HepG2 (cell line): ENCODE data around the gene LATS2. TPM values are rescaled to one million over a fixed set of nuclear protein-coding genes. Genes with fewer than 3 reads are reported as not detected.

Experiments used
- ATAC-seq: fragments of 200-7000 bp; cut with Tn5 transposase; 3 replicates; pipeline ENCODE4 v1.9.1; 2020; ENCODE audit warnings: mild to moderate bottlenecking, moderate library complexity
- BruUV-seq: library from RNA; stranded (reverse); fragments of 400-500 nt; replicated peaks from 2 replicates; lab custom pipeline; 2021; lab: Mats Ljungman, UMichigan
- CTCF ChIA-PET: fragments of 300-600 bp; formaldehyde crosslinking; extraction: SDS; loops from one replicate; lab custom pipeline; 2021; ENCODE audit warnings: low total read pairs, inconsistent platforms, low intra/inter-chr PET ratio; lab: Yijun Ruan, JAX
- POLR2A ChIA-PET: fragments of 350-600 bp; sonication (Branson Sonifier 250); formaldehyde crosslinking; loops from one replicate; lab custom pipeline; 2020; ENCODE audit warnings: antibody characterized with exemption, inconsistent platforms; lab: Yijun Ruan, JAX
- DNase-seq: peaks from one replicate; pipeline ENCODE4 v3.0.0-alpha.2; 2015; ENCODE audit warnings: low spot score
- FAIRE-seq: peaks from 3 replicates; lab custom pipeline; 2011; peaks lifted over from hg19 to GRCh38; lab: Jason Lieb, UNC
- H2AFZ ChIP-seq: one replicate; pipeline ENCODE4 v1.6.1; 2011; ENCODE audit warnings: low read length, inconsistent platforms
- H3K27ac ChIP-seq: fragments of 300-600 bp; 3 replicates; pipeline ENCODE4 v1.8.0; 2011; ENCODE audit warnings: mixed run types, mild to moderate bottlenecking, mixed read lengths, low read length, inconsistent platforms; ENCODE audit not compliant: insufficient read depth; ENCODE audit errors: extremely low read length
- H3K27me3 ChIP-seq, 2 experiments: fragments of 200-600 bp in 1 of 2; 2 replicates in 1 of 2; 3 replicates in 1 of 2; pipeline versions ENCODE4 v1.6.0 to v1.8.0; 2011; ENCODE audit warnings: low read length in 2 of 2, mild to moderate bottlenecking in 2 of 2, moderate library complexity in 2 of 2, inconsistent platforms in 1 of 2; ENCODE audit not compliant: insufficient read depth in 2 of 2, control insufficient read depth in 1 of 2
- H3K36me3 ChIP-seq, 2 experiments: fragments of 200-600 bp in 1 of 2; replicated peaks in 1 of 2; 2 replicates in 1 of 2; 3 replicates in 1 of 2; pipeline versions ENCODE4 v1.5.1 to v1.8.0; 2011; ENCODE audit warnings: low read length in 2 of 2, inconsistent platforms in 1 of 2; ENCODE audit not compliant: insufficient read depth in 2 of 2, control insufficient read depth in 1 of 2
- H3K4me1 ChIP-seq: 2 replicates; pipeline ENCODE4 v1.5.1; 2012; ENCODE audit warnings: low read length, inconsistent platforms; ENCODE audit not compliant: insufficient read depth
- H3K4me2 ChIP-seq: 2 replicates; pipeline ENCODE4 v1.6.0; 2011; ENCODE audit warnings: low read depth, low read length, inconsistent platforms
- H3K4me3 ChIP-seq, 3 experiments: fragments of 200-600 bp in 1 of 3; sonication (generic), shearing (Covaris generic) in 1 of 3; replicated peaks in 1 of 3; 2 replicates each; pipeline ENCODE4 v1.5.1; 2011 to 2016; ENCODE audit warnings: low read length in 3 of 3, inconsistent platforms in 2 of 3, low read depth in 2 of 3, mild to moderate bottlenecking in 2 of 3, control low read depth in 1 of 3, mixed read lengths in 1 of 3; ENCODE audit not compliant: insufficient read depth in 1 of 3
- H3K79me2 ChIP-seq: one replicate; pipeline ENCODE4 v1.6.1; 2011; ENCODE audit warnings: low read length, inconsistent platforms; ENCODE audit not compliant: insufficient read depth
- H3K9ac ChIP-seq: 2 replicates; pipeline ENCODE4 v1.6.0; 2011; ENCODE audit warnings: mild to moderate bottlenecking, low read depth, low read length, inconsistent platforms; ENCODE audit not compliant: insufficient read depth
- H3K9me3 ChIP-seq: 2 replicates; pipeline ENCODE4 v1.5.1; 2012; ENCODE audit warnings: mild to moderate bottlenecking, low read length
- H4K20me1 ChIP-seq: 2 replicates; pipeline ENCODE4 v1.6.0; 2011; ENCODE audit warnings: inconsistent platforms, mild to moderate bottlenecking, low read length, moderate library complexity; ENCODE audit not compliant: insufficient read depth
- NFAT5 ChIP-seq: sonication (generic); formaldehyde crosslinking; IDR thresholded peaks from 2 replicates; pipeline ENCODE4 v1.4.0; 2020; ENCODE audit warnings: missing genetic modification reagents
- NFRKB ChIP-seq: fragments of 450-650 bp; IDR thresholded peaks from 2 replicates; pipeline ENCODE4 v1.6.1; 2017
- RERE ChIP-seq: IDR thresholded peaks from 2 replicates; pipeline ENCODE4 v1.6.1; 2016; ENCODE audit warnings: low read depth, missing genetic modification reagents, missing compliant biosample characterization
- SIN3B ChIP-seq: fragments of 150-350 bp; IDR thresholded peaks from 2 replicates; pipeline ENCODE4 v1.6.1; 2014; ENCODE audit warnings: low read length
- SNAPC5 ChIP-seq: sonication (generic); formaldehyde crosslinking; IDR thresholded peaks from 2 replicates; pipeline ENCODE4 v1.8.1; 2023; ENCODE audit warnings: mild to moderate bottlenecking, missing genetic modification reagents, borderline replicate concordance
- ZBTB1 ChIP-seq: sonication (generic); formaldehyde crosslinking; IDR thresholded peaks from 2 replicates; pipeline ENCODE4 v1.4.0; 2020; ENCODE audit warnings: missing genetic modification reagents, borderline replicate concordance
- ZNF83 ChIP-seq: sonication (generic); formaldehyde crosslinking; IDR thresholded peaks from 2 replicates; pipeline ENCODE4 v1.4.0; 2020; ENCODE audit warnings: missing genetic modification reagents, mild to moderate bottlenecking, borderline replicate concordance
- ZNF883 ChIP-seq: sonication (generic); formaldehyde crosslinking; IDR thresholded peaks from 2 replicates; pipeline ENCODE4 v1.5.1; 2020; ENCODE audit warnings: mild to moderate bottlenecking, missing genetic modification reagents; ENCODE audit errors: not compliant biosample characterization
- ZSCAN22 ChIP-seq: sonication (generic); formaldehyde crosslinking; IDR thresholded peaks from 2 replicates; pipeline ENCODE4 v1.4.0; 2020; ENCODE audit warnings: mild to moderate bottlenecking, missing genetic modification reagents
- WGBS: methylation state at CpG from one replicate; pipeline ENCODE4 v1.1.6; 2017; ENCODE audit warnings: low lambda C conversion rate; 5-methylcytosine and 5-hydroxymethylcytosine counted together
- in situ Hi-C: cut with HindIII; loops from 2 replicates; pipeline ENCODE4 v1.10.0; 2017; ENCODE audit warnings: low pct_unique_long_range_greater_than_20kb; ENCODE audit not compliant: extremely low pct_ligation_motif_present
- intact Hi-C: fragments of 100-400 bp; cut with micrococcal nuclease; formaldehyde crosslinking; loops from one replicate; pipeline ENCODE4 v1.10.0; 2022; ENCODE audit not compliant: unreplicated experiment
- polyA plus RNA-seq, 8 experiments: library from polyadenylated mRNA; depleted of rRNA in 3 of 8; stranded (reverse) in 7 of 8; unstranded in 1 of 8; fragments of >200 nt; fragmentation: Illumina TruSeq in 4 of 8; extraction: Trizol in 4 of 8; gene quantifications; 2 replicates each; pipeline versions ENCODE4 v1.2.1 to v1.2.3, GENCODE V29; 2011 to 2016; ENCODE audit warnings: low read depth in 4 of 8, missing spikeins in 1 of 8, mixed read lengths in 1 of 8; ENCODE audit not compliant: insufficient read depth in 1 of 8
- total RNA-seq, 5 experiments: library from RNA; depleted of rRNA; stranded (reverse); fragments of >200 nt; fragmentation: Illumina TruSeq; extraction: Trizol; gene quantifications; 2 replicates each; pipeline ENCODE4 v1.2.3, GENCODE V29; 2016; ENCODE audit warnings: low read depth in 1 of 5
- TF ChIP-seq, protein P1 (sequence below): sonication (generic); formaldehyde crosslinking; conservative IDR thresholded peaks from 2 replicates; pipeline ENCODE4 v1.4.0; 2020; ENCODE audit warnings: missing genetic modification reagents

LATS2 gene
- total and polyA plus RNA-seq, 2 of the 13 experiments (the other 11 are each of a cell fraction or from before 2014, with no cell fraction given): 7.3 to 8.5 TPM

- TF ChIP-seq SNAPC5 (CRISPR knock-in tag) (no peak), ZSCAN22 (CRISPR knock-in tag) (no peak)
- TF ChIP-seq, protein P1, sequence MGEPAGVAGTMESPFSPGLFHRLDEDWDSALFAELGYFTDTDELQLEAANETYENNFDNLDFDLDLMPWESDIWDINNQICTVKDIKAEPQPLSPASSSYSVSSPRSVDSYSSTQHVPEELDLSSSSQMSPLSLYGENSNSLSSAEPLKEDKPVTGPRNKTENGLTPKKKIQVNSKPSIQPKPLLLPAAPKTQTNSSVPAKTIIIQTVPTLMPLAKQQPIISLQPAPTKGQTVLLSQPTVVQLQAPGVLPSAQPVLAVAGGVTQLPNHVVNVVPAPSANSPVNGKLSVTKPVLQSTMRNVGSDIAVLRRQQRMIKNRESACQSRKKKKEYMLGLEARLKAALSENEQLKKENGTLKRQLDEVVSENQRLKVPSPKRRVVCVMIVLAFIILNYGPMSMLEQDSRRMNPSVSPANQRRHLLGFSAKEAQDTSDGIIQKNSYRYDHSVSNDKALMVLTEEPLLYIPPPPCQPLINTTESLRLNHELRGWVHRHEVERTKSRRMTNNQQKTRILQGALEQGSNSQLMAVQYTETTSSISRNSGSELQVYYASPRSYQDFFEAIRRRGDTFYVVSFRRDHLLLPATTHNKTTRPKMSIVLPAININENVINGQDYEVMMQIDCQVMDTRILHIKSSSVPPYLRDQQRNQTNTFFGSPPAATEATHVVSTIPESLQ (CRISPR knock-in tag): no peak
These were observed 3.0 kb downstream of the LATS2 start (continued) for GRCh38 chr13:21058361-21058760.

GRCh38 chr13:21055511-21056045 lies 5.8 kb downstream of the LATS2 start:
- Histone ChIP-seq H3K27me3 (no peaks in the 10 kb centered on the region; a peak in 2 of 5 replicates), H3K36me3 (peaks cover 2 to 12% of the 10 kb centered on the region in 2 experiments; a peak in 2 of 5 replicates), H4K20me1 (peaks cover 84% of the 10 kb centered on the region), H3K79me2 (peaks cover 97% of the 10 kb centered on the region), H3K27ac (no peak overlapping the region), H3K4me3 (no peak overlapping the region), H3K9ac (no peak overlapping the region), H3K9me3 (no peaks in the 10 kb centered on the region), H2AFZ (no peak overlapping the region), H3K4me1 (peaks cover 80% of the 10 kb centered on the region), H3K4me2 (no peak overlapping the region)
- FAIRE-seq (no peak), ATAC-seq (no peak), DNase-seq (no peak)
- WGBS: 42% methylated on average over 2 of the region's 2 CpGs
- ChIA-PET CTCF (no interaction called here), POLR2A (no interaction called here)
- intact Hi-C loops (no loop called here), in situ Hi-C loops (no loop called here)
- no TSS peak for BruUV-seq
- TF ChIP-seq NFRKB: no peak
- no peak for TF ChIP-seq SIN3B
- TF ChIP-seq NFAT5 (CRISPR knock-in tag): no peak
- no peak for TF ChIP-seq ZNF83 (CRISPR knock-in tag)
- TF ChIP-seq RERE (CRISPR knock-in tag): no peak
- TF ChIP-seq ZBTB1 (CRISPR knock-in tag): no peak
- no peak for TF ChIP-seq ZNF883 (CRISPR knock-in tag)
